H9 (cell line): ENCODE data around the gene HMGN4. TPM values are rescaled to one million over a fixed set of nuclear protein-coding genes. Genes with fewer than 3 reads are reported as not detected.

Experiments used
- DNase-seq: peaks from one replicate; pipeline ENCODE4 v3.0.0-alpha.2; 2017
- H2AFZ ChIP-seq: one replicate; pipeline ENCODE4 v1.6.1; 2013; ENCODE audit warnings: mild to moderate bottlenecking, low read length, control low read depth, moderate library complexity
- H2AK5ac ChIP-seq: 2 replicates; pipeline ENCODE4 v1.6.1; 2013; ENCODE audit warnings: low read length, control low read depth, mixed read lengths; ENCODE audit not compliant: insufficient read length
- H2BK120ac ChIP-seq: one replicate; pipeline ENCODE4 v1.6.1; 2013; ENCODE audit warnings: low read depth, mild to moderate bottlenecking, low read length, control low read depth, inconsistent platforms; ENCODE audit not compliant: poor library complexity, severe bottlenecking
- H2BK12ac ChIP-seq: 2 replicates; pipeline ENCODE4 v1.6.1; 2013; ENCODE audit warnings: low read length, control low read depth, mixed read lengths, low read depth; ENCODE audit not compliant: insufficient read length
- H2BK15ac ChIP-seq: 2 replicates; pipeline ENCODE4 v1.6.1; 2013; ENCODE audit warnings: low read depth, low read length, control low read depth
- H2BK20ac ChIP-seq: one replicate; pipeline ENCODE4 v1.6.1; 2013; ENCODE audit warnings: low read depth, mild to moderate bottlenecking, low read length, control low read depth, inconsistent platforms; ENCODE audit not compliant: poor library complexity, severe bottlenecking
- H2BK5ac ChIP-seq: 2 replicates; pipeline ENCODE4 v1.6.1; 2013; ENCODE audit warnings: low read length, control low read depth, mixed read lengths; ENCODE audit not compliant: insufficient read length
- H3K14ac ChIP-seq: 2 replicates; pipeline ENCODE4 v1.6.1; 2013; ENCODE audit warnings: low read length, control low read depth; ENCODE audit not compliant: insufficient read depth
- H3K18ac ChIP-seq: 2 replicates; pipeline ENCODE4 v1.6.1; 2013; ENCODE audit warnings: low read depth, mild to moderate bottlenecking, mixed read lengths, low read length, control low read depth; ENCODE audit not compliant: insufficient read length
- H3K23ac ChIP-seq: 2 replicates; pipeline ENCODE4 v1.6.1; 2013; ENCODE audit warnings: low read length, control low read depth, mixed read lengths, low read depth; ENCODE audit not compliant: insufficient read length
- H3K23me2 ChIP-seq: 2 replicates; pipeline ENCODE4 v1.6.1; 2013; ENCODE audit warnings: low read depth, mild to moderate bottlenecking, mixed read lengths, low read length, control low read depth; ENCODE audit not compliant: insufficient read length, poor library complexity, severe bottlenecking
- H3K27ac ChIP-seq: 2 replicates; pipeline ENCODE4 v1.5.1; 2013; ENCODE audit warnings: low read length, control low read depth, mixed read lengths, low read depth; ENCODE audit not compliant: insufficient read length
- H3K27me3 ChIP-seq: 2 replicates; pipeline ENCODE4 v1.6.1; 2013; ENCODE audit warnings: low read length, control low read depth, inconsistent platforms; ENCODE audit not compliant: insufficient read depth
- H3K4ac ChIP-seq: 2 replicates; pipeline ENCODE4 v1.6.1; 2013; ENCODE audit warnings: low read depth, mild to moderate bottlenecking, control low read depth, inconsistent platforms, low read length, moderate library complexity
- H3K4me1 ChIP-seq: 2 replicates; pipeline ENCODE4 v1.6.1; 2013; ENCODE audit warnings: low read length, control low read depth, inconsistent platforms; ENCODE audit not compliant: insufficient read depth
- H3K4me2 ChIP-seq: 2 replicates; pipeline ENCODE4 v1.6.1; 2013; ENCODE audit warnings: low read length, control low read depth, mixed read lengths; ENCODE audit not compliant: insufficient read length, insufficient read depth
- H3K56ac ChIP-seq: 2 replicates; pipeline ENCODE4 v1.6.1; 2013; ENCODE audit warnings: low read depth, mild to moderate bottlenecking, mixed read lengths, low read length, control low read depth; ENCODE audit not compliant: insufficient read length
- H3K79me1 ChIP-seq: 2 replicates; pipeline ENCODE4 v1.6.1; 2013; ENCODE audit warnings: low read depth, mild to moderate bottlenecking, moderate library complexity, low read length, control low read depth, inconsistent platforms; ENCODE audit not compliant: insufficient read depth, poor library complexity, severe bottlenecking
- H3K79me2 ChIP-seq: 2 replicates; pipeline ENCODE4 v1.6.1; 2013; ENCODE audit warnings: low read length, control low read depth, inconsistent platforms; ENCODE audit not compliant: insufficient read depth
- H3K9ac ChIP-seq: 2 replicates; pipeline ENCODE4 v1.6.1; 2013; ENCODE audit warnings: low read length, control low read depth, mixed read lengths; ENCODE audit not compliant: insufficient read length; ENCODE audit errors: extremely low read depth
- H3K9me3 ChIP-seq: one replicate; pipeline ENCODE4 v1.6.1; 2013; ENCODE audit warnings: low read depth, low read length, inconsistent platforms; ENCODE audit not compliant: control insufficient read depth
- H3T11ph ChIP-seq: one replicate; pipeline ENCODE4 v1.6.1; 2013; ENCODE audit warnings: mild to moderate bottlenecking, low read length, control low read depth, inconsistent platforms
- H4K20me1 ChIP-seq: one replicate; pipeline ENCODE4 v1.6.1; 2013; ENCODE audit not compliant: control insufficient read depth, insufficient read length, insufficient read depth
- H4K5ac ChIP-seq: 2 replicates; pipeline ENCODE4 v1.6.1; 2013; ENCODE audit warnings: low read depth, mild to moderate bottlenecking, mixed read lengths, low read length, control low read depth; ENCODE audit not compliant: insufficient read length
- H4K8ac ChIP-seq: replicated peaks from 2 replicates; pipeline ENCODE4 v1.6.1; 2013; ENCODE audit warnings: low read length, control low read depth, mixed read lengths, low read depth; ENCODE audit not compliant: insufficient read length
- H4K91ac ChIP-seq: 2 replicates; pipeline ENCODE4 v1.6.1; 2013; ENCODE audit warnings: low read depth, mild to moderate bottlenecking, moderate library complexity, mixed read lengths, low read length, control low read depth; ENCODE audit not compliant: insufficient read length
- H3K27ac Mint-ChIP-seq, 3 experiments: 2 replicates in 2 of 3; 3 replicates in 1 of 3; pipeline ENCODE4 v1.8.0; 2020 to 2021; ENCODE audit warnings: mixed read lengths in 3 of 3, mild to moderate bottlenecking in 1 of 3, moderate library complexity in 1 of 3
- H3K27me3 Mint-ChIP-seq: 2 replicates; pipeline ENCODE4 v1.8.0; 2021; ENCODE audit warnings: low read depth, mild to moderate bottlenecking, moderate library complexity, mixed read lengths
- H3K36me3 Mint-ChIP-seq, 3 experiments: 2 replicates in 2 of 3; 3 replicates in 1 of 3; pipeline ENCODE4 v1.8.0; 2020 to 2021; ENCODE audit warnings: low read depth in 3 of 3, mixed read lengths in 3 of 3; ENCODE audit not compliant: insufficient read depth in 1 of 3
- H3K4me1 Mint-ChIP-seq, 2 experiments: 2 replicates each; pipeline ENCODE4 v1.8.0; 2020; ENCODE audit warnings: mixed read lengths in 2 of 2
- H3K4me3 Mint-ChIP-seq, 2 experiments: 2 replicates in 1 of 2; 3 replicates in 1 of 2; pipeline ENCODE4 v1.8.0; 2020 to 2021; ENCODE audit warnings: mild to moderate bottlenecking in 2 of 2, mixed read lengths in 2 of 2, moderate library complexity in 1 of 2
- H3K9me3 Mint-ChIP-seq, 2 experiments: 2 replicates in 1 of 2; 3 replicates in 1 of 2; pipeline ENCODE4 v1.8.0; 2020; ENCODE audit warnings: mild to moderate bottlenecking in 2 of 2, mixed read lengths in 2 of 2, moderate library complexity in 1 of 2
- WGBS: extraction: QIAGEN DNeasy Blood & Tissue Kit; methylation state at CpG from one replicate; pipeline ENCODE4 v1.1.7; 2013; ENCODE audit warnings: missing lambda C conversion rate, low lambda C conversion rate, mixed read lengths; ENCODE audit not compliant: insufficient read length; ENCODE audit errors: extremely low coverage; 5-methylcytosine and 5-hydroxymethylcytosine counted together
- total RNA-seq: library from RNA; stranded (reverse); gene quantifications from 2 replicates; pipeline ENCODE4 v1.2.1, GENCODE V29; 2021
- TF ChIP-seq, protein P1 (sequence below): fragments of 200-600 bp; sonication (generic); conservative IDR thresholded peaks from 3 replicates; pipeline ENCODE4 v1.8.0; 2021; ENCODE audit warnings: antibody characterized with exemption, mild to moderate bottlenecking

The HMGN4 gene
- total RNA-seq, 1 experiment from 2014 or later, result 50.4 TPM

DNA sequence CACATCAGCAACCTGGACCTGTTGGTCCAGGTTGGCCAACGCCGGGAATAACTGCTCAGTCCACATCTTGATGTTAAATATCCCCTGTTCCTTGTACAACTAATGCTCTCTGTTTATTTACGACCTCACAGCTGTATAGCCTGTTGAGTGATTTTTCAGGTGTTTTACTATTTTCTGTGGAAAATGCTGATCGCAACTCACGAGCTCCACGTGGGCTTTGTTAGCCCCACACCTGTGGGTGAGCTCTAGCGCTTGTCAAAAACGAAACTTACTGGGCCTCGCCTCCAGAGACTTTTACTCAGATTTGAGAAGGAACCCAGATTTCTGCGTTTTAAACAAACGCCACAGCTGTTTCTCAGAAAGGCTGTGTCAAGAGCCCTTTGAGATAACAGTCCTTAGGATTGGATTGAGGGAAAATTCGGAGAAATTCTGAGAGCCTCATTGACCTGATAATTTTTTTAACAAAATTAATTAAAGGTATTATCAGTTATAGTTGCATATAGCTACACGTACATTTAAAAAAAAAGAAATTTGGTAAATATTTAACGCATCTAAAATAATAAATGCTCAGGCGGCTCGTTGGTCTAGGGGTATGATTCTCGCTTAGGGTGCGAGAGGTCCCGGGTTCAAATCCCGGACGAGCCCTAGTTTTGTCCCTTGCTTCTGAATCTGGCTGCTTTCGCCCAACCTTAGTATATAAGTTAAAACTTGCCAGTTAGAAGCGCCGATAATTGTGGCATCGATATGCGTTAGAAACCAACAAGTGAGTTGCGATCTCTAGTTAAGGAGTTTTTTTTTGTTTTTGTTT is 16.7 kb downstream of the HMGN4 start:
- TF ChIP-seq, protein P1, sequence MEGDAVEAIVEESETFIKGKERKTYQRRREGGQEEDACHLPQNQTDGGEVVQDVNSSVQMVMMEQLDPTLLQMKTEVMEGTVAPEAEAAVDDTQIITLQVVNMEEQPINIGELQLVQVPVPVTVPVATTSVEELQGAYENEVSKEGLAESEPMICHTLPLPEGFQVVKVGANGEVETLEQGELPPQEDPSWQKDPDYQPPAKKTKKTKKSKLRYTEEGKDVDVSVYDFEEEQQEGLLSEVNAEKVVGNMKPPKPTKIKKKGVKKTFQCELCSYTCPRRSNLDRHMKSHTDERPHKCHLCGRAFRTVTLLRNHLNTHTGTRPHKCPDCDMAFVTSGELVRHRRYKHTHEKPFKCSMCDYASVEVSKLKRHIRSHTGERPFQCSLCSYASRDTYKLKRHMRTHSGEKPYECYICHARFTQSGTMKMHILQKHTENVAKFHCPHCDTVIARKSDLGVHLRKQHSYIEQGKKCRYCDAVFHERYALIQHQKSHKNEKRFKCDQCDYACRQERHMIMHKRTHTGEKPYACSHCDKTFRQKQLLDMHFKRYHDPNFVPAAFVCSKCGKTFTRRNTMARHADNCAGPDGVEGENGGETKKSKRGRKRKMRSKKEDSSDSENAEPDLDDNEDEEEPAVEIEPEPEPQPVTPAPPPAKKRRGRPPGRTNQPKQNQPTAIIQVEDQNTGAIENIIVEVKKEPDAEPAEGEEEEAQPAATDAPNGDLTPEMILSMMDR, result no peak
- Mint-ChIP-seq H3K4me1 (peaks cover 8 to 12% of the 10 kb centered on the region in 2 experiments; a peak in 3 of 4 replicates), H3K9me3 (peaks cover 0 to 3% of the 10 kb centered on the region in 2 experiments; a peak in 2 of 5 replicates), H3K36me3 (no peaks in the 10 kb centered on the region; a peak in 1 of 7 replicates), H3K27ac (peak overlapping the region in 1 of 3 experiments; percentile 54; a peak in 3 of 7 replicates), H3K4me3 (no peak overlapping the region), H3K27me3 (peaks cover 4% of the 10 kb centered on the region)
- no peak overlapping the region for H4K91ac ChIP-seq
- H3K56ac ChIP-seq, result no peak overlapping the region
- no peak overlapping the region for H3K4ac ChIP-seq
- no peaks in the 10 kb centered on the region for H3K79me1 ChIP-seq
- no peak overlapping the region for H3K18ac ChIP-seq
- no peaks in the 10 kb centered on the region for H3K4me1 ChIP-seq
- no peak overlapping the region for H2BK5ac ChIP-seq
- peak overlapping the region; percentile 72 for H3K4me2 ChIP-seq
- H4K20me1 ChIP-seq, result no peaks in the 10 kb centered on the region
- H3K79me2 ChIP-seq, result no peaks in the 10 kb centered on the region
- H3K23ac ChIP-seq, result no peak overlapping the region
- H3K9ac ChIP-seq, result no peak overlapping the region
- no peaks in the 10 kb centered on the region for H3K27me3 ChIP-seq
- no peak overlapping the region for H3T11ph ChIP-seq
- no peak overlapping the region for H2BK120ac ChIP-seq
- H3K27ac ChIP-seq, result no peak overlapping the region
- H4K8ac ChIP-seq, result no peak overlapping the region
- H3K9me3 ChIP-seq, result no peaks in the 10 kb centered on the region
- no peak overlapping the region for H2BK20ac ChIP-seq
- DNase-seq, result peak; percentile 58
- no CpG with 5 or more reads among the region's 27 CpGs for WGBS
- H3K23me2 ChIP-seq, result peaks cover 19% of the 10 kb centered on the region
- H2BK12ac ChIP-seq, result no peak overlapping the region
- no peak overlapping the region for H3K14ac ChIP-seq
- H4K5ac ChIP-seq, result no peak overlapping the region
- H2BK15ac ChIP-seq, result no peak overlapping the region
- no peak overlapping the region for H2AK5ac ChIP-seq
- H2AFZ ChIP-seq, result peak overlapping the region; percentile 3
